Dendritic cell treated with granulocyte-macrophage colony-stimulating factor and Interleukin-4, amounts not matched to agents 40 ng/mL and 50 ng/mL, for 4 days (primary cell): ENCODE data around the gene ADGRG3.

Experiments used
- H3K27ac Mint-ChIP-seq: one replicate; pipeline ENCODE4 v1.8.0; 2022; ENCODE audit warnings: mild to moderate bottlenecking, mixed read lengths
- H3K27me3 Mint-ChIP-seq: one replicate; pipeline ENCODE4 v1.8.0; 2022; ENCODE audit warnings: mild to moderate bottlenecking, mixed read lengths
- H3K36me3 Mint-ChIP-seq: one replicate; pipeline ENCODE4 v1.8.0; 2022; ENCODE audit warnings: low read depth, mixed read lengths
- H3K4me1 Mint-ChIP-seq: one replicate; pipeline ENCODE4 v1.8.0; 2022; ENCODE audit warnings: low read depth, mixed read lengths
- H3K4me3 Mint-ChIP-seq: one replicate; pipeline ENCODE4 v1.8.0; 2022; ENCODE audit warnings: mild to moderate bottlenecking, moderate library complexity, mixed read lengths
- H3K9me3 Mint-ChIP-seq: one replicate; pipeline ENCODE4 v1.8.0; 2022; ENCODE audit warnings: mixed read lengths
- intact Hi-C: fragments of 100-400 bp; cut with micrococcal nuclease; formaldehyde crosslinking; loops from one replicate; pipeline ENCODE4 v1.15.0; 2022

ADGRG3 gene

DNA sequence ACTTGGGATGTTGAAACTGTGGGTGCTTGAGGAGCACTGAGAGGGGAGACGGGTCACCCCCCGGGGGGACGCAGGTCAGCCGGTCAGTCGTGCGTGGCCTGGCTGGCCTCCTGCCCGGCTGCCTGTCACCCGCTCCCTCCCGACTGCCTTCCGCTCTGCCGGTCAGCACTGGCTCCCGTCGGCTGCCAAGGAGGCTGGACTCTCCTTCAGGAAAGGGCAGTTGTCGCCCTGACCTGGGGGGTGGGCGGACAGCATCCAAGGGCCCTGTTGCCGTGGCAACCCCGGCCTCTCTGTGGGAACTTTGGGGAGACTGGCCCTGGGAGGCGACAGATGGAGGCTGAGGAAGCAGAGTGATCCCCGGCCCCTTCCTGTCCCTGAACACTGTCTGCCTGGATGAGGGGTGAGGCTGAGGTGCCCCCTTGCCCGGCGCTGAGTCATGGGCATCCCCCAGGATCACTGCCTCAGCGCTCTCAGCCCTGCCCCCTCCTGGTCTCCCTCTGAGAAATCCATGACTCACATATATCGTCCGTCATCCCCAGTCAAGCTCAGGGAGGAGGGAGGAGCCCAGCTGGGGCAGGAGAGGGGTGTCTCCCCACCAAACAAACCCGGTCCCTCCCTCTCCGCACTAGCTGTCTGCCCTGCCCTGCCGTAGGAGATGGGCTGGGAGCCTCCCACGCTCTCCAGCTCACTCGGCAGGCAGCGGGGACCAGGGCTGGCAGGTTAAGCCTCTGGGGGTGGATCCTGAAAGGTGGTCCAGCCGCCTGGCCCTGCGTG lies 39.9 kb upstream of the ADGRG3 start, which contains the start of gene ADGRG1:
ADGRG1 (plus strand) TSS at position 623 of the 774 bp plus-strand sequence. CDS start 21,658 bp downstream, outside the sequence.
- Mint-ChIP-seq H3K27ac (no peak within 1 kb of the TSS), H3K27me3 (peaks cover 78% of the 10 kb centered on the region), H3K4me1 (peaks cover 16% of the 10 kb centered on the region), H3K4me3 (no peak within 1 kb of the TSS), H3K9me3 (no peaks in the 10 kb centered on the region), H3K36me3 (no peaks in the 10 kb centered on the region)
- intact Hi-C loops: no loop called here

GRCh38 chr16:57628783-57629293 lies 39.3 kb upstream of the ADGRG3 start:
- intact Hi-C loops: no loop called here
- Mint-ChIP-seq H3K36me3 (no peaks in the 10 kb centered on the region), H3K4me3 (no peak overlapping the region), H3K27ac (no peak overlapping the region), H3K9me3 (no peaks in the 10 kb centered on the region), H3K27me3 (peaks cover 80% of the 10 kb centered on the region), H3K4me1 (peaks cover 16% of the 10 kb centered on the region)

- Mint-ChIP-seq H3K9me3 (no peaks in the 10 kb centered on the region), H3K4me3 (no peak overlapping the region)
- intact Hi-C loops: no loop called here
Observed at GRCh38 chr16:57629516-57630406, 38.3 kb upstream of the ADGRG3 start.

GRCh38 chr16:57630407-57630797 lies 37.7 kb upstream of the ADGRG3 start:
- no peaks in the 10 kb centered on the region for H3K36me3 Mint-ChIP-seq
- H3K4me1 Mint-ChIP-seq: peaks cover 12% of the 10 kb centered on the region
- no peak overlapping the region for H3K27ac Mint-ChIP-seq
- H3K9me3 Mint-ChIP-seq: no peaks in the 10 kb centered on the region
- intact Hi-C loops: no loop called here
- no peak overlapping the region for H3K4me3 Mint-ChIP-seq
- H3K27me3 Mint-ChIP-seq: peaks cover 83% of the 10 kb centered on the region

More at GRCh38 chr16:57629516-57630406, 38.3 kb upstream of the ADGRG3 start:
- peaks cover 85% of the 10 kb centered on the region for H3K27me3 Mint-ChIP-seq
- H3K4me1 Mint-ChIP-seq: peaks cover 16% of the 10 kb centered on the region
- H3K36me3 Mint-ChIP-seq: no peaks in the 10 kb centered on the region
- H3K27ac Mint-ChIP-seq: no peak overlapping the region

DNA sequence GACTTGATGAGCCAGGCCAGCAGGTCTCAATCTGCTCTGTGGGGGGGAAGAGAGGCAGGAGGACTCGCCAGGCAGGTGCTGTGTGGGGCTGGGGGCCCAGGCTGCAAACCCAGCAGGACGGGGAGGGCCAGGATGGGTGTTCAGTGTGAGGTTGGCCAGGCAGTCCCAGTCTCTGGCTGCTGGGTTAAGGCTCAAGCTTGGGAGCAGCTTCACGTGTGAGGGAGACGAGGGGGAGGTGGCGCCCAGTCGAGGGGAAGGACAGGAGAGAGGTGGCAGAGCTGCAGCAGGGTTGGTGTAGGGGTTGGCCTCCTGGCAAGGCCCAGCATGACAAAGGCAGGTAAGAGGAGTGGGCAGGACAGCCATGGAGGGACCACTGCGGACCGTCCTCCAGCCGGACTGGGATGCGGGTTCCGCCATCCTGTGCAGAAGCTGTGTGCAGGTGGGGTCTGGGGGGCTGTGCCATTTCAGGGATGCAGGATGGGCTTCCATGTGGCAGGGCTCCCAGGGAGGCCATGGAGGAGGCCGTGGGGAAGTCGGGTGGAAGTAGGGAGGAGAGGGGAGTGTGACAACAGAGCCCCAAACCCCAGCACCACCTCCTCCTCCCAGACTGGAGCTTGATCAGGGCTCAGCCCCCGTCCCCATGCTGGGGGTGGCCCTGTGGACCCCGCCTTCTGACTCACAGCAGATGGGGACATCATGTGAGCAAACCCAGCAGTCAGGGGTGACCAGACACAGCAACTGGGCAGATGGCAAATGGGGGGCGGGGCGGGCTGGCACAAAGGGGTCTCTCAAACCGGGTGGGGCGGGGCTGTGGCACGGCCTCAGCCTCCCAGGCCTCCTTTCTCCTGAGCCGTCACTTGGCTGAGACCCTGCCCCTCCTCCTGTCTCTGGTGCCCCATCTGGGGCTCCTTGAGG lies 36.9 kb upstream of the ADGRG3 start:
- intact Hi-C loops: no loop called here
- Mint-ChIP-seq H3K36me3 (no peaks in the 10 kb centered on the region), H3K9me3 (no peaks in the 10 kb centered on the region), H3K4me1 (peaks cover 11% of the 10 kb centered on the region), H3K4me3 (no peak overlapping the region), H3K27ac (no peak overlapping the region), H3K27me3 (peaks cover 85% of the 10 kb centered on the region)

DNA sequence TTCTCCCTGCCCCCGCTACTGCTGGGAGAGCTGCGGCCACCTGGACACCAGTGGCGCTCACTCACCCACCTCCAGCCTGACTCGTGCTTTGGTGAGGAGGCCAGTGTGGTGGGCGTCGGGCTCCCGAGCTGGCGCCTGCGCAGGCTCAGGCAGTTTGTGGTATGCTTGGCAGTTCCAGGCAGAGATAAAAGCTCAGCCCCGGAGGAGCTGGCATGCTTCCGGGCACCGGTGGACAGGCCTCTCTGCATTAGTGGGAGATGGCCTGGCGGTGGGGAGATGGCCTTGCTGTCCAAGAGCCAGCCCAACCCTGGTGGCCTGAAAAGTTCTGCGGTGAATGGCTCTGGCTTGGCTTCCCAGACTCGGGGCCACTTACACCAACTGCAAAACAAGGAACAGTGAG lies 35.5 kb upstream of the ADGRG3 start:
- H3K9me3 Mint-ChIP-seq: no peaks in the 10 kb centered on the region
- no peaks in the 10 kb centered on the region for H3K36me3 Mint-ChIP-seq
- H3K4me1 Mint-ChIP-seq: peaks cover 22% of the 10 kb centered on the region
- intact Hi-C loops: no loop called here
- peaks cover 86% of the 10 kb centered on the region for H3K27me3 Mint-ChIP-seq
- no peak overlapping the region for H3K27ac Mint-ChIP-seq
- H3K4me3 Mint-ChIP-seq: no peak overlapping the region

DNA sequence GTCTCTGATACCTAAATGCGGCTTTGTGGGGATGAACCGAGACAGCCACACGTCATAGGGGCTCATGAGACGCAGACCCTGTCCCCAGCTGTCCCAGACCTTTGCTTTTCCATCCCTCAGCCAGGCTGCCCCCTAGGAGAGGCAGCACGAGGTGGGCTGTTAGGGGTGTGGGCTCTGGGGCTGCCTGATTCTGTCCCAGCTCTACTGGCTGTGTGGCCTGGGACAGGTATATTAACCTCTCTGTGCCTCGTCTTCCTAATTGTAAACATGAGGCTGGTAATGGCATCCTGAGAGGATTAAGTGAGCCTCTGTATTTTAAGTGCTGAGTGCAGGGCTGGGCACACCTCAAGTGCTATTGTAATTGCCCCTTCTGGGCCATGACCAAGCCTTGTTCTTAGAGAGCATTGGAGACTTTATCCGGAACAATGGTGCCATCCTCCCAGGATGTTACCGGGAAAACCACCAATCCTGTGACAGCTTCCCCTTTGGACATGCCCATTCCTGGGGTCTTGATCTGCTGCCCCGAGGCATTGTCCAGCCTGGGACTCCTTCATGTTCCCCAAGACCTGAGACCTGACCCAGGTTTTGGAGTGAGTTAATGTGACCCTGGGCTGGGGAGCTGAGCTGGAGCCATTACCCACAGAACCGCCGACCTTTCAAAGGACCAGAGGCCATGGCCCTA lies 34.6 kb upstream of the ADGRG3 start:
- Mint-ChIP-seq H3K4me3 (no peak overlapping the region), H3K27me3 (peaks cover 87% of the 10 kb centered on the region), H3K9me3 (no peaks in the 10 kb centered on the region), H3K27ac (no peak overlapping the region), H3K36me3 (no peaks in the 10 kb centered on the region), H3K4me1 (peaks cover 20% of the 10 kb centered on the region)
- intact Hi-C loops: no loop called here

- no peaks in the 10 kb centered on the region for H3K36me3 Mint-ChIP-seq
- no peaks in the 10 kb centered on the region for H3K9me3 Mint-ChIP-seq
- H3K4me1 Mint-ChIP-seq: peaks cover 13% of the 10 kb centered on the region
- no peak overlapping the region for H3K27ac Mint-ChIP-seq
- intact Hi-C loops: no loop called here
- no peak overlapping the region for H3K4me3 Mint-ChIP-seq
- H3K27me3 Mint-ChIP-seq: peaks cover 86% of the 10 kb centered on the region
Observed at GRCh38 chr16:57634171-57634570, 33.9 kb upstream of the ADGRG3 start.

DNA sequence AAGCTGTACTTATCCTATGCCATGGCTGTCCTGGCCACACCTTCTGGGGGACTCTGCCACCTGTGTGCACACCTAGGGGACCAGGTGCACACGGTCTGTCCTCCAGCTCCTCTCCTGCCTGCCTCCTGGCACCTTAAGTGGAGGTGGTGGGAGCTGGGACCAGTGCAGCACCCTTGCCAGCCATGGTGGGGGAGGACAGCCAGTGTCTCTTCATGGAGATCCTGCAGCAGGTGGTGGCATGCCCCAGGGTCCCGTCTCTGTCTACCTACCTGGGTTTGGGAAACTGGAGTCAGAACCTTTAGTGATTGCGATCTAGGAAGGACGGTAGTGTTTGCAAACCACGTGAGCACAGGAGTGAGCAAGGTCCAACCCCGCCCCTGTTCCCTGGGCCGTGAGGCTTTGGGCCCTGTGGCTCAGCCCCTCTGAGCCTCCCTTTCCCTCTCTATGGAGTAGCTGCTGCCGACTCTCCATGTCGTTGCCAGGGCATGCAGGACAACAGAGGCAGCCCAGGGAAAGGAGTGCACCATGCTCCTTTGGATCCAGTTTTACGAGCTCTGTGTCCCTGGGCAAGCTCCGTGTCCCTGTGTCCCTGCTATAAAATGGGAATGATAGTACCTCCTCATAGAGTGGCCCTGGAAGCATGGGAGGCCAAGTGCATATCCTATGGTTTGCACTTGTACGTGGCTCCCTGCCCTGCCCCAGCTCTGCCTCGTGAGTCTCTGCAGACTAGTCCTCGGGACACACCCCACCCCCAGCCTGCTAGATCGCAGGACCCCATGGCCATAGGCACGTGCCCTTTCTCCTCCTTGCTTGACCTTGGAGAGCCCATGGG lies 32.6 kb upstream of the ADGRG3 start:
- Mint-ChIP-seq H3K9me3 (no peaks in the 10 kb centered on the region), H3K4me1 (peaks cover 13% of the 10 kb centered on the region), H3K27ac (no peak overlapping the region), H3K27me3 (peaks cover 86% of the 10 kb centered on the region), H3K36me3 (no peaks in the 10 kb centered on the region), H3K4me3 (no peak overlapping the region)
- intact Hi-C loops: no loop called here

DNA sequence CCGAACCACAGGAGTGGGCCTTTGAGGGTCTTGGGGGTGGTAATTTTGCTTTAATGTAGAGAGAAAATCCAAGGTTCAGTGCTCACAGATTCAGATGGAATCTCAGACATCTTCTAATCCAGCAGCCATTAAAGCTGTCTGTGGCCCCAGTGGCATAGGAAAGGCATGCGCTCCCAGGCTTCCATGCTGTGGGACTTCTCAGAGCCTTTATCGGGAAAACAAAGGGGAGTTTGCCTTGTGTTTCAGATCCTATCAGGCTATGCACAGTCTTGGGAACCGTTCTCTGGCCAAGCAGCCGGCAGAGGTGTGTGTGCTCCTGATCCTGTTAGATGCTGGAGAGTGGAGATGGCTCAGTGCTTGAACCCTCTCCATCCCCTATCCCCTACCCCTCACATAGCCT lies 31.9 kb upstream of the ADGRG3 start:
- no peaks in the 10 kb centered on the region for H3K9me3 Mint-ChIP-seq
- no peak overlapping the region for H3K27ac Mint-ChIP-seq
- peaks cover 13% of the 10 kb centered on the region for H3K4me1 Mint-ChIP-seq
- no peaks in the 10 kb centered on the region for H3K36me3 Mint-ChIP-seq
- intact Hi-C loops: no loop called here
- H3K4me3 Mint-ChIP-seq: no peak overlapping the region
- peaks cover 84% of the 10 kb centered on the region for H3K27me3 Mint-ChIP-seq

DNA sequence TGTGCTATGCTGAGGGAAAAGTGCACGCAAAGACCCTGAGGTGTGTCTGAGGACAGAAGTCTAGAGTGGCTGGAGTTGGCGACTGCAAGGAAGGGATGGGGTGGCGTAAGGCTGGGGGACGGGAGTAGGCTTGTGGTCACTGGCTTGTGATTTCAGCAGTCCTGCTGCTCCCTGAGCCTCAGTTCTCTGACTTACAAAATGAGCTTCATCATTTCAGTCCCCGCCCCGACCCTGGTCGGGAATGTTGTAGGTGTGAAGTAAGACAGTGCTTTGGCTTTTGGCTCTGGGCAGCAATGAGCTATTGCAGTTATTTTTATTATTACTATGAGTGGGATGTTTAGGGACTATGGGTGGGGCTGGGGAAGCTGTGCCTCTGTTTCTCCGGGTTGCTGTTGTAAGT lies 31.1 kb upstream of the ADGRG3 start:
- Mint-ChIP-seq H3K9me3 (no peaks in the 10 kb centered on the region), H3K4me3 (no peak overlapping the region), H3K36me3 (no peaks in the 10 kb centered on the region), H3K4me1 (peaks cover 13% of the 10 kb centered on the region), H3K27me3 (peaks cover 83% of the 10 kb centered on the region), H3K27ac (no peak overlapping the region)
- intact Hi-C loops: no loop called here

DNA sequence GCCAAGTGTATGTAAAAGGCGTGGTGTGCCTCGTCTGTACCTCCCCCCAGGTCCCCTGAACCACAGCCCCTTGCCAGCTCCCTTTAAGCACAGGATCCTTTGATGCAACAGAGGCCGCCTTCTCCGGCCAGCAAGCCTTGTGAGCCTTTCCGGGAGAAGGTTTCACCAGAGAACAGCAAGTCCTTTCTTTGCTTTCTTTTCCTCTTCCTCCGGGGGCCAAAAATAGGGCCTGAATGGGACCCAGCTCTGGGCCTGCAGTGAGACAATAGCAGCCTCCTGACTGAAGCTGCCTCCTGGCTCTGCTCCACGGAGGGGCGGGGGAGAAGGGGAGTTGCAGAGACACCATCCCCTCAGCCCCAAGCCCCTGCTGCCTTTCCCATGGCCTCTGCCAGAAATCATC lies 30.7 kb upstream of the ADGRG3 start:
- Mint-ChIP-seq H3K36me3 (no peaks in the 10 kb centered on the region), H3K4me1 (peaks cover 13% of the 10 kb centered on the region), H3K4me3 (no peak overlapping the region), H3K27ac (no peak overlapping the region), H3K27me3 (peaks cover 85% of the 10 kb centered on the region), H3K9me3 (no peaks in the 10 kb centered on the region)
- intact Hi-C loops: no loop called here
